Calu3 (cell line): Measurements from ENCODE around the gene SH3BP2. TPM values are rescaled to one million over a fixed set of nuclear protein-coding genes. Genes with fewer than 3 reads are reported as not detected.

Source experiments
- Bru-seq: library from RNA; stranded (reverse); fragments of 400-500 nt; gene quantifications from one replicate; lab custom pipeline; 2021; lab: Mats Ljungman, UMichigan
- BruChase-seq, 2 experiments: library from RNA; stranded (reverse); fragments of 400-500 nt; gene quantifications; one replicate each; lab custom pipeline; 2021; lab: Mats Ljungman, UMichigan
- BruUV-seq: library from RNA; stranded (reverse); fragments of 400-500 nt; replicated peaks from 2 replicates; lab custom pipeline; 2021; lab: Mats Ljungman, UMichigan
- CTCF ChIA-PET: fragments of 300-600 bp; sonication (Branson Sonifier 250); formaldehyde crosslinking; loops from one replicate; lab custom pipeline; 2022; ENCODE audit warnings: antibody characterized with exemption; lab: Charles Lee
- DNase-seq: peaks from one replicate; pipeline ENCODE4 v3.0.0; 2022
- H3K27ac Mint-ChIP-seq: one replicate; pipeline ENCODE4 v1.8.0; 2022; ENCODE audit warnings: mixed read lengths; ENCODE audit not compliant: unreplicated experiment
- H3K27me3 Mint-ChIP-seq: one replicate; pipeline ENCODE4 v1.8.0; 2022; ENCODE audit warnings: mixed read lengths; ENCODE audit not compliant: unreplicated experiment
- H3K36me3 Mint-ChIP-seq: one replicate; pipeline ENCODE4 v1.8.0; 2022; ENCODE audit warnings: mild to moderate bottlenecking, moderate library complexity, mixed read lengths; ENCODE audit not compliant: insufficient read depth, unreplicated experiment
- H3K4me1 Mint-ChIP-seq: one replicate; pipeline ENCODE4 v1.8.0; 2022; ENCODE audit warnings: mild to moderate bottlenecking, low read depth, mixed read lengths; ENCODE audit not compliant: unreplicated experiment
- H3K4me3 Mint-ChIP-seq: one replicate; pipeline ENCODE4 v1.8.0; 2022; ENCODE audit warnings: mild to moderate bottlenecking, low read depth, moderate library complexity, mixed read lengths; ENCODE audit not compliant: unreplicated experiment
- H3K9me3 Mint-ChIP-seq: one replicate; pipeline ENCODE4 v1.8.0; 2022; ENCODE audit warnings: low read depth, mixed read lengths; ENCODE audit not compliant: unreplicated experiment
- CTCF ChIP-seq: fragments of 200-600 bp; IDR thresholded peaks from one replicate; pipeline ENCODE4 v1.8.0; 2022; ENCODE audit warnings: antibody characterized with exemption; ENCODE audit not compliant: unreplicated experiment
- intact Hi-C: fragments of 100-400 bp; cut with micrococcal nuclease; formaldehyde crosslinking; loops from one replicate; pipeline ENCODE4 v1.10.0; 2022; ENCODE audit not compliant: unreplicated experiment
- long read RNA-seq: library from polyadenylated mRNA; stranded (forward); transcript quantifications from one replicate; pipeline ENCODE4 v2.0.0, GENCODE V29; 2022
- total RNA-seq: library from RNA; stranded (reverse); gene quantifications from 2 replicates; pipeline ENCODE4 v1.2.3, GENCODE V29; 2022

Gene SH3BP2
- total RNA-seq (20.7 and 22.7 TPM in 2 replicates), Bru-seq, nascent RNA (percentile 40 among the genes with signal in this experiment), BruChase-seq, experiment 1, labeled RNA remaining after a 6-hour chase (percentile 52 among the genes with signal in this experiment), BruChase-seq, experiment 2, labeled RNA remaining after a 2-hour chase (percentile 54 among the genes with signal in this experiment)
- long read RNA-seq, partial matches to known transcripts, result 0 of 9 reads
- long read RNA-seq, other reads (novel, unspliced or antisense), result 5 of 9 reads

- no peaks in the 10 kb centered on the region for H3K27me3 Mint-ChIP-seq
- DNase-seq, result peak; percentile 53
- peak within 1 kb of the TSS; percentile 33 for H3K27ac Mint-ChIP-seq
- CTCF ChIA-PET, result interaction anchor here (0.6 kb wide), 1 partner anchor 75 kb away, joined by 5 read pairs; no protein-coding TSS in a partner anchor
- peak within 1 kb of the TSS; percentile 58 for H3K4me3 Mint-ChIP-seq
- TF ChIP-seq CTCF, result no peak
- H3K36me3 Mint-ChIP-seq, result peaks cover 14% of the 10 kb centered on the region
- intact Hi-C loops, result no loop called here
- peaks cover 6% of the 10 kb centered on the region for H3K4me1 Mint-ChIP-seq
- no TSS peak for BruUV-seq
- H3K9me3 Mint-ChIP-seq, result no peaks in the 10 kb centered on the region
Measured at GRCh38 chr4:2792711-2793585, at the start of gene SH3BP2. TSS of gene SH3BP2 (plus strand) at chr4:2793085. CDS start at chr4:2820618, 27,533 bp downstream.

GRCh38 chr4:2743518-2744445 lies 49.1 kb upstream of the SH3BP2 start:
- H3K36me3 Mint-ChIP-seq, result peaks cover 14% of the 10 kb centered on the region
- H3K27me3 Mint-ChIP-seq, result no peaks in the 10 kb centered on the region
- H3K4me3 Mint-ChIP-seq, result no peak overlapping the region
- H3K4me1 Mint-ChIP-seq, result peaks cover 8% of the 10 kb centered on the region
- no TSS peak for BruUV-seq
- intact Hi-C loops, result no loop called here
- H3K9me3 Mint-ChIP-seq, result no peaks in the 10 kb centered on the region
- CTCF ChIA-PET, result no interaction called here
- DNase-seq, result no peak
- no peak for TF ChIP-seq CTCF
- H3K27ac Mint-ChIP-seq, result no peak overlapping the region

- BruUV-seq, result no TSS peak
- no peak overlapping the region for H3K27ac Mint-ChIP-seq
- H3K27me3 Mint-ChIP-seq, result no peaks in the 10 kb centered on the region
- H3K4me3 Mint-ChIP-seq, result no peak overlapping the region
- peaks cover 8% of the 10 kb centered on the region for H3K4me1 Mint-ChIP-seq
- CTCF ChIA-PET, result no interaction called here
- DNase-seq, result no peak
- H3K9me3 Mint-ChIP-seq, result no peaks in the 10 kb centered on the region
- TF ChIP-seq CTCF, result no peak
- peaks cover 14% of the 10 kb centered on the region for H3K36me3 Mint-ChIP-seq
- intact Hi-C loops, result no loop called here
Measured at GRCh38 chr4:2744576-2745270, 48.2 kb upstream of the SH3BP2 start.
